ENCODE data around the gene PGAP1.

Gene PGAP1

GRCh38 chr2:196830701-196831100, 95.8 kb downstream of the PGAP1 start:
- TF ChIP-seq CTCF (IDR thresholded peaks at IDR 0.05; ENCODE audit: control extremely low read depth, extremely low read depth, low read depth, missing control alignments), result no peak
- ChIA-PET CTCF (no interaction called here), POLR2A (no interaction called here)
- no peak for DNase-seq (ENCODE audit: extremely low spot score)

GRCh38 chr2:196827356-196827755, 99.2 kb downstream of the PGAP1 start:
- ChIA-PET CTCF (no interaction called here), POLR2A (no interaction called here)

GRCh38 chr2:196823750-196824522, 102.6 kb downstream of the PGAP1 start:
- ChIA-PET POLR2A (no interaction called here), CTCF (interaction anchor here (1.1 to 1.6 kb wide), 2 partner anchors 27 to 31 kb away, joined by 3 read pairs; no protein-coding TSS in a partner anchor)
- no peak for DNase-seq (ENCODE audit: extremely low spot score)
- no peak for TF ChIP-seq CTCF (IDR thresholded peaks at IDR 0.05; ENCODE audit: control extremely low read depth, extremely low read depth, low read depth, missing control alignments)

More at GRCh38 chr2:196827356-196827755, 99.2 kb downstream of the PGAP1 start:
- TF ChIP-seq CTCF (IDR thresholded peaks at IDR 0.05; ENCODE audit: control extremely low read depth, extremely low read depth, low read depth, missing control alignments), result no peak
- no peak for DNase-seq (ENCODE audit: extremely low spot score)

- TF ChIP-seq CTCF (IDR thresholded peaks at IDR 0.05; ENCODE audit: control extremely low read depth, extremely low read depth, low read depth, missing control alignments), result no peak
- ChIA-PET POLR2A (no interaction called here), CTCF (interaction anchor here (2.1 kb wide), 1 partner anchor 16 kb away, joined by 5 read pairs; no protein-coding TSS in a partner anchor)
- no peak for DNase-seq (ENCODE audit: extremely low spot score)
Measured at GRCh38 chr2:196821195-196821594, 105.3 kb downstream of the PGAP1 start.

- POLR2A ChIA-PET, result no interaction called here
- CTCF ChIA-PET, result interaction anchor here (0.8 to 1.5 kb wide), 4 partner anchors 10 to 205 kb away, joined by 3 to 4 read pairs (median 4); no protein-coding TSS in a partner anchor
- no peak for DNase-seq (ENCODE audit: extremely low spot score)
- no peak for TF ChIP-seq CTCF (IDR thresholded peaks at IDR 0.05; ENCODE audit: control extremely low read depth, extremely low read depth, low read depth, missing control alignments)
Measured at GRCh38 chr2:196809260-196809659, 117.2 kb downstream of the PGAP1 start, which contains the start of gene C2orf66. Gene C2orf66, minus strand, starts transcription at chr2:196809355. Its CDS starts 19 bp downstream, at chr2:196809336.

GRCh38 chr2:196808083-196808665, 118.3 kb downstream of the PGAP1 start:
- no peak for DNase-seq (ENCODE audit: extremely low spot score)
- ChIA-PET CTCF (interaction anchor here (1.5 to 1.6 kb wide), 2 partner anchors 11 to 12 kb away, joined by 3 to 5 read pairs; no protein-coding TSS in a partner anchor), POLR2A (no interaction called here)
- no peak for TF ChIP-seq CTCF (IDR thresholded peaks at IDR 0.05; ENCODE audit: control extremely low read depth, extremely low read depth, low read depth, missing control alignments)

All from GM10248 (cell line).